HG02588 (cell line): Measurements from ENCODE around the gene PAXX.

ENCODE experiments used
- ATAC-seq: cut with Tn5 transposase; IDR thresholded peaks from one replicate; pipeline ENCODE4 v1.9.1; 2021; ENCODE audit warnings: mild to moderate bottlenecking, moderate library complexity; ENCODE audit not compliant: unreplicated experiment

The PAXX gene

GRCh38 chr9:136952876-136953770 is 39.1 kb upstream of the PAXX start:
- ATAC-seq = no peak

- no peak for ATAC-seq
Measured at GRCh38 chr9:136953771-136954269, 38.4 kb upstream of the PAXX start.

GRCh38 chr9:136954270-136955083 is 37.7 kb upstream of the PAXX start:
- ATAC-seq = no peak

- ATAC-seq = no peak
Measured at GRCh38 chr9:136955202-136955942, 36.9 kb upstream of the PAXX start.

GRCh38 chr9:136955943-136956335 is 36.3 kb upstream of the PAXX start:
- no peak for ATAC-seq

- no peak for ATAC-seq
Measured at GRCh38 chr9:136956604-136957003, 35.6 kb upstream of the PAXX start.

- no peak for ATAC-seq
Measured at GRCh38 chr9:136957461-136957860, 34.8 kb upstream of the PAXX start.

- ATAC-seq = no peak
Measured at GRCh38 chr9:136957901-136958300, 34.3 kb upstream of the PAXX start.

- no peak for ATAC-seq
Measured at GRCh38 chr9:136958473-136958872, 33.7 kb upstream of the PAXX start.

- ATAC-seq = no peak
Measured at GRCh38 chr9:136958898-136959850, 33.0 kb upstream of the PAXX start.

GRCh38 chr9:136960212-136960937 is 31.8 kb upstream of the PAXX start:
- no peak for ATAC-seq

GRCh38 chr9:136960938-136961275 is 31.3 kb upstream of the PAXX start:
- ATAC-seq = no peak

GRCh38 chr9:136961279-136962065 is 30.8 kb upstream of the PAXX start:
- ATAC-seq = no peak

- ATAC-seq = no peak
Measured at GRCh38 chr9:136962163-136962562, 30.1 kb upstream of the PAXX start.

- ATAC-seq = no peak
Measured at GRCh38 chr9:136962701-136963248, 29.4 kb upstream of the PAXX start.

- no peak for ATAC-seq
Measured at GRCh38 chr9:136963341-136963740, 28.9 kb upstream of the PAXX start.

- ATAC-seq = no peak
Measured at GRCh38 chr9:136963751-136964150, 28.5 kb upstream of the PAXX start.

- ATAC-seq = no peak
Measured at GRCh38 chr9:136964171-136964689, 28.0 kb upstream of the PAXX start.
